ENCODE measurements around the gene RET.

RET gene

GRCh38 chr10:43132867-43133787 lies 56.3 kb downstream of the RET start:
- H3K36me3 ChIP-seq (ENCODE audit: low read depth) = no peaks in the 10 kb centered on the region
- TF ChIP-seq CTCF (IDR thresholded peaks at IDR 0.05; ENCODE audit: poor library complexity, severe bottlenecking) = no peak
- H3K9me3 ChIP-seq (ENCODE audit: severe bottlenecking) = no peaks in the 10 kb centered on the region
- peaks cover 17% of the 10 kb centered on the region for H3K4me1 ChIP-seq (ENCODE audit: insufficient read depth, poor library complexity, severe bottlenecking)
- H3K27ac ChIP-seq (ENCODE audit: poor library complexity, severe bottlenecking) = no peak overlapping the region
- no peaks in the 10 kb centered on the region for H3K27me3 ChIP-seq (ENCODE audit: insufficient read depth, poor library complexity, severe bottlenecking)
- ATAC-seq (ENCODE audit: low read depth) (no peak), DNase-seq (ENCODE audit: low spot score) (no peak)
- no peak overlapping the region for H3K4me3 ChIP-seq (ENCODE audit: severe bottlenecking)

- ATAC-seq (ENCODE audit: low read depth) (no peak), DNase-seq (ENCODE audit: low spot score) (no peak)
- no peaks in the 10 kb centered on the region for H3K27me3 ChIP-seq (ENCODE audit: insufficient read depth, poor library complexity, severe bottlenecking)
- no peak overlapping the region for H3K27ac ChIP-seq (ENCODE audit: poor library complexity, severe bottlenecking)
- no peaks in the 10 kb centered on the region for H3K9me3 ChIP-seq (ENCODE audit: severe bottlenecking)
- peaks cover 15% of the 10 kb centered on the region for H3K4me1 ChIP-seq (ENCODE audit: insufficient read depth, poor library complexity, severe bottlenecking)
- H3K4me3 ChIP-seq (ENCODE audit: severe bottlenecking) = no peak overlapping the region
- no peak for TF ChIP-seq CTCF (IDR thresholded peaks at IDR 0.05; ENCODE audit: poor library complexity, severe bottlenecking)
- H3K36me3 ChIP-seq (ENCODE audit: low read depth) = no peaks in the 10 kb centered on the region
Measured at GRCh38 chr10:43134126-43134905, 57.4 kb downstream of the RET start.

- Histone ChIP-seq H3K36me3 (ENCODE audit: low read depth) (no peaks in the 10 kb centered on the region), H3K27me3 (ENCODE audit: insufficient read depth, poor library complexity, severe bottlenecking) (no peaks in the 10 kb centered on the region), H3K9me3 (ENCODE audit: severe bottlenecking) (no peaks in the 10 kb centered on the region), H3K27ac (ENCODE audit: poor library complexity, severe bottlenecking) (no peak overlapping the region), H3K4me3 (ENCODE audit: severe bottlenecking) (no peak overlapping the region), H3K4me1 (ENCODE audit: insufficient read depth, poor library complexity, severe bottlenecking) (peaks cover 15% of the 10 kb centered on the region)
- ATAC-seq (ENCODE audit: low read depth) (no peak), DNase-seq (ENCODE audit: low spot score) (no peak)
- TF ChIP-seq CTCF (IDR thresholded peaks at IDR 0.05; ENCODE audit: poor library complexity, severe bottlenecking) = no peak
Measured at GRCh38 chr10:43135064-43135463, 58.2 kb downstream of the RET start.

- Histone ChIP-seq H3K27ac (ENCODE audit: poor library complexity, severe bottlenecking) (no peak overlapping the region), H3K36me3 (ENCODE audit: low read depth) (no peaks in the 10 kb centered on the region), H3K4me1 (ENCODE audit: insufficient read depth, poor library complexity, severe bottlenecking) (peaks cover 13% of the 10 kb centered on the region), H3K27me3 (ENCODE audit: insufficient read depth, poor library complexity, severe bottlenecking) (no peaks in the 10 kb centered on the region), H3K4me3 (ENCODE audit: severe bottlenecking) (no peak overlapping the region), H3K9me3 (ENCODE audit: severe bottlenecking) (no peaks in the 10 kb centered on the region)
- ATAC-seq (ENCODE audit: low read depth) (no peak), DNase-seq (ENCODE audit: low spot score) (no peak)
- no peak for TF ChIP-seq CTCF (IDR thresholded peaks at IDR 0.05; ENCODE audit: poor library complexity, severe bottlenecking)
Measured at GRCh38 chr10:43135656-43136055, 58.8 kb downstream of the RET start.

Data from RWPE2 (cell line).